Activated naive CD4-positive, alpha-beta T cell (primary cell): ENCODE measurements around the gene SULT2B1.
"Not testable (repeated sequence)": the region's sequence is repeated elsewhere in the genome, so short reads cannot be mapped to it uniquely, and the experiment has no call there.

Experiments used
- DNase-seq, 4 experiments: peaks; one replicate each; lab custom pipeline; 2025; lab: John Stamatoyannopoulos, UW

SULT2B1 gene

DNA sequence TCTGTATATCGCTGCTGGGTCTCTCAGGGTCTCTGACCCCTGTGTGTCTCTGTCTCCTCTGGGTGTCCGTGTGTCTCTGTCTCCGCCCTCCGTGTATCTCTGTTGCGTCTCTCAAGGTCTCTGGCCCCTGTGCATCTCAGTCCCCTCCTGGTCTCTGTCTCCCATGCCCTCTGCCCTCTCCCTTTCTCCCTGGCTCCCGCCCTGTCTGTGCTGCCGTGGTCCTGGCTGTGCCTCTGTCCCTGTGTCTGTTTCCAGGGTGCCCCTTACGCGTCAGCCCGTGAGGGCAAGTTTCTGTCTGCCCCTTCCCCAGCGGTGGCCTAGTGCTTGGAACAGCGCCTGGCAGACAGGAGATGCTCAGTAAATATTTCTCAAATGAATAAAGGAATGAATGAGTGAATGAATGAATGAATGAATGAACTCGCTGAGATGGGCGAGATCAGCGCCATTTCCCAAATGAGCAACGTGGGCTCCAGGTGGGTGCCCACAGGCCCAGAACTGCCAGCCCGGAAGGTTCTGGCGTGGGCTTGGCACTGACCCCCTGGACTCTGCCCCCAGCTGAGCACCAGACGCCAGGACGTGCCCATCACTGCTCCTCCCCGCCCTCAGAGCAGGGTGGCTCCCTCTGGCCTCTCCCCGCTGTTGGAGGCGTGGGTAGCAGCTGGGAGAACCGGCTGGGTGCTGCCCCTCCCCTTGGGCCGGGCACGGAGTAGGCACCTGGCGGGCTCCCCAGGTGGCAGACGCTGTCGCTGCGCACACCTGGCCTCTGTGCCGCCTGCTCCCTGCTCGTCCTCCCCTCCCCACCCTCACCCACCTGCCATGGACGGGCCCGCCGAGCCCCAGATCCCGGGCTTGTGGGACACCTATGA lies at the start of gene SULT2B1:
Gene SULT2B1 (plus strand): TSS at position 736 of the 866 bp plus-strand sequence. CDS start 81 bp downstream, at position 817.
- no peak for DNase-seq

- DNase-seq = peak in 2 of 4 experiments; percentile 49 to 70
Measured at GRCh38 chr19:48502350-48503018, 49.5 kb upstream of the SULT2B1 start.

- DNase-seq = no peak
Measured at GRCh38 chr19:48506138-48506733, 45.7 kb upstream of the SULT2B1 start.

DNA sequence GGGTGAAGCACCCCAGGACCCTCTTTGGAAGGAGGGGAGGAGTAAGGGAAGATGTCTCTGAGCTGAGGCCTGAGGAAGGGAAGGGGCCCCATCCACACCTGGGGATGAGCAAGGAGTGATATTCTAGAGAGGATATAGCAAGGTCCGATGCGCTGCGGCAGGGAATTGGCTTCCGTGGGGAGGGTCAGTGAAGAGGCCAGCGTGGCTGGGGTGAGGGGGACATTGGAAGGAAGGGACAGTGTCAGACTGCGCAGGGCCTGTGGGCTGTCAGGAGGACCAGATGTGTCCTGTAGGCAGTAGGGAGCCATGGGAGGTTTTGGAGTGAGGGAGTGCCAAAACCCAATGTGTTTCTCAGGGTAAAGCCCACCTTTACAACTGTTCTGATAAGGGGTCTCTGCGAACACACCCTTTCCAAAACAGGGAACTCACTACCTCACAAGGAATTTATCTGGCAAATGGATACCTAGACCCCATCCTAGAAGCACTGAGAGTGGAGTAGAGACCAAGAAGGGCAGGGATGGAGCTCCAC lies 44.0 kb upstream of the SULT2B1 start:
- DNase-seq = no peak

GRCh38 chr19:48508729-48509411 lies 43.1 kb upstream of the SULT2B1 start:
- DNase-seq = no peak

DNA sequence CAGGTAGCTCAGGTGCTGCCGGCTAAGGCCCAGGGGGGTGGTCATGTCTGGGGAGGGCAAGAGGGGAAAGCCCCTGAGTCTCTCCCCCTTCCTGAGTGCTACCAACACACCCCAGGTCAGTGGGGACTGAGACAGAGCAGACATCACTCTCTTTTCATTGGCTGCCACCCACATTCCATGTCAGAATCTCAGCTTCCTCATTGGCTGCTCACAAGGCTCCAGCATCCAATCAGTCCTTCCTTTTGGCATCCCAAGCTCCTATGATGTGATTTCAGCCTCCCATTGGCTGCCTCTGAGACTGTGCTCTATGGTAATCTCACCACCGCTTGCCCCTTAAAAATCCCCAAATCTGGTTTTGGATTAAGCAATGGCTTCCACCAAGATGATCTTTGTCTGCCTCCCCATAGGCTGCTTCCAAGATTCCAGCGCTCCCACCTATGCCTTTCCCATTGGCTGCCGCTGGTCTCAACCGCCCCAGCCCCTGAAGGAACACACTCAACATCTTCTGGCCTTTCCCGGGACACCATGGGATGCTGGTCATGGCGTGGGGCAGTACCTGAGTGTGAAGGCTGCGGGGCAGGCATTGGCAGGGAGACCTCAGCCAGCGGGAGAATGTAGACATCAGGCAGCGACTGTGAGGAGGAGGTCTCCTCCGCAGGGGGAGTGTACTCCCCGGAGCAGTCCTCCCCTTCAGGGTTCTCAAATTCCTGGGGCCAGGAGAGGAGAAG lies 42.3 kb upstream of the SULT2B1 start:
- DNase-seq = no peak

GRCh38 chr19:48510421-48511268 lies 41.3 kb upstream of the SULT2B1 start:
- peak; percentile 32 to 68 (median 52) for DNase-seq

DNA sequence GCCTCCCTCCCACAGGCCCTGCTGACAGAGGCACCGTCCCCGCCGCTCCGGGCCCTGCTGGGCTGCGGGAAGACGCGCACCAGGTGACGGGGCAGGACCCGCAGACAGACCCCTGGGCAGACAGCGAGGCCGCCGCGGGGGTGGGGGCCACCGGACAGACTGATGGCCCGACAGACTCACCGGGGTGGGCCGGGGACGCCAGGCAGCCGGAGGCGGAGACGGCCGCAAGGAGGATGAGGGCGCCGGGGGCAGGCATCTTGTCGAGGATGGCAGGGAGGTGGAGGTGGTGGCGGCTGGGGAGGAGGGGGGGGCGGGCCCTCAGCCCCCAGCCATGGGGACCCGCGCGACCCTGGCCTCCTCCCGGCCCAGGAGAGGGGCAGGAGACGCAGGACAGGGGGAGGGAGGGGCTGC lies 40.6 kb upstream of the SULT2B1 start:
- DNase-seq = peak in 2 of 4 experiments; percentile 24 to 46

DNA sequence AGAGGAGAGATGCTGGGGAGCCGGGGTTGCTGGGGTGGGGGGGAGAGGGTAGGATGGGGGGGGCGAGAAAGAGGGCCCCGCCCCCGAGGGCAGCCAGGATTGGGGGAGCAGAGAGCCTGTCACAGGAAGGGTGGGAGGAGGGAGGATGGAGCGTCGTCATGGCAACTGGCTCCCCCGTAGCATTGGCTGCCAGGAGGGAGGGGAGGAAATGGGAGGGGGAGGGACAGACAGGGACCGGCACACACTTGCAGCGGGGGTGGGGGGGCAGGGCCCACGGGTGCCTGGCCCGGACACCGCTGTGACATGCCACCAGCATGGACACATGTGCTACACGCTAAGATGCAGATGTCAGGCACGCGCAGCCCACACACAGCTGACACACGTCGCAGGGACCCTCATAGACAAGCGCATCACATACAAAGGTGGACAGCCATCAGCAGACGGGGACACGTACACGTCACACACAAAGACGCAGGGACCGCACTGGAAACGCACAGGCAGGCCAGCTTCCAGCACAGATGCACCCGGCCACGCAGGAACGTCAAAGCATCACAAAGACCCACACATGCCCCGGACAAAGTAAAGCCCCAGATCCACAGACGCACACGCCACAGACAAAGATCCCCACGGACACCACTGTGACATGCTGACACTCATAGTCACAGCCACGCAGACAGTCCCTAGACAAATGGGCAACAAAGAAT lies 40.0 kb upstream of the SULT2B1 start, which contains the start of gene LMTK3:
Gene LMTK3 (minus strand): TSS at position 36 of the 704 bp plus-strand sequence. CDS start 259 bp downstream, outside the sequence.
- DNase-seq = peak; percentile 35 to 78 (median 58)

DNA sequence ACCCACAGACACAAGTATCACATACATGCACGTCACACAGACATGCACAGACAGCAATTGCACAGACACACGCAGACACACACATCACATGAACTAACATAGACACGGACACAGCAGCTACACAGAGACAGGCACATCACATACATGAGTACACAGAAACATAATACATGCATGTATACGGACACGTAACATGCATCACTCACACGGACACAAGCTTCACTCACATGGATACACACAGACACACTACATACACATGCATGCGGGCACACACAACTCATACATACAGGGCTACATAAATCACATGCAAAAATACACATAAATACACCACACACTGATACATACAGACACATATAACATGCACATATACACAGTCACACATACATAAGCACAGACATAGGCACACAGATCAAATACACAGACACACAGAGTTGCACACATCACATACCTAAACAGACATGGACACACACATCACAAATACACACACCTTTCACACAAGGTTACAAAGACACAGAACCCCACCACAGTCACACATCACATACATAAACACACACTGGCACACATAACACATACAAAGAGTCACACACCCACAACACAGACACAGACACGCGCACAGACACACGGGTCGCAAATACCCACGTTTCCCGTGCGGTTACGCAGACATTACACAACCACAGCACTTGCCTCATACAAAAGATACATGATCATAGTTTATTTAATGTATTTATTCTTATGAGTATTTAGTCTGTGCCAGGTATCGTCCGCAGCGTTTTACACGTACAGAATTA lies 39.3 kb upstream of the SULT2B1 start:
- no peak for DNase-seq

- peak in 3 of 4 experiments; percentile 30 to 63 (median 47) for DNase-seq
Measured at GRCh38 chr19:48513289-48514122, 38.5 kb upstream of the SULT2B1 start.

GRCh38 chr19:48514123-48514458 lies 37.9 kb upstream of the SULT2B1 start:
- no peak for DNase-seq

GRCh38 chr19:48516536-48516935 lies 35.4 kb upstream of the SULT2B1 start:
- no peak for DNase-seq

- DNase-seq = no peak
Measured at GRCh38 chr19:48518207-48518606, 33.8 kb upstream of the SULT2B1 start.

- not testable (repeated sequence) for DNase-seq
Measured at GRCh38 chr19:48519426-48519825, 32.5 kb upstream of the SULT2B1 start.

- DNase-seq = no peak
Measured at GRCh38 chr19:48520134-48520533, 31.8 kb upstream of the SULT2B1 start.

- no peak for DNase-seq
Measured at GRCh38 chr19:48524221-48524620, 27.8 kb upstream of the SULT2B1 start.

DNA sequence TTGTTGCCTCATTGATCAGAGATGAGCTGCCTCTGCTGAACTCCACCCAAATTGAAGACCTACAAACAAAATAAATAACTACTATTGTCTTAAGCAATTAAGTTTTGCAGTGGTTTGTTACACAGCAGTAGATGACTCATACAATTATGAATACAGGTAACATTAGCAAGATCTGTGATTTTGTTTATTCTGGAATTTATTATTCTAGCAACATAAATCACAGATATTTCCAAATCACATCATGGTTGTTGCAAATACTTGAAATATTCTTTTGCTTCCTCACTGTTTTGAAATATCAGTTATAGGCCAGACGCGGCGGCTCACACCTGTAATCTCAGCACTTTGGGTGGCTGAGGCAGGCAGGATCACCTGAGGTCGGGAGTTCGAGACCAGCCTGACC lies 27.2 kb upstream of the SULT2B1 start:
- no peak for DNase-seq
